ENCODE measurements around the gene IDH3B.

GRCh38 chr20:2694008-2694471, 30.0 kb upstream of the IDH3B start:
- TF ChIP-seq CTCF (conservative IDR thresholded peaks at IDR 0.05; ENCODE audit: low read depth, low read length) (no peak), EZH2 (IDR thresholded peaks at IDR 0.05; ENCODE audit: low read length, unreplicated experiment) (no peak)

Measured in PC-3 (cell line).